SK-N-SH treated with all-trans-retinoic acid at 6 μM for 48 hours (cell line): ENCODE results near the gene LEMD3.

ENCODE experiments used
- CREB5 ChIP-seq: fragments of 250-450 bp; sonication (Bioruptor Pico); IDR thresholded peaks from 2 replicates; pipeline ENCODE4 v1.5.1; 2020; ENCODE audit warnings: low read depth, mild to moderate bottlenecking, moderate library complexity
- CSDC2 ChIP-seq: fragments of 250-450 bp; sonication (Bioruptor Pico); IDR thresholded peaks from 2 replicates; pipeline ENCODE4 v1.5.0; 2020; ENCODE audit warnings: mild to moderate bottlenecking, moderate library complexity
- GLIS3 ChIP-seq: fragments of 250-450 bp; sonication (Bioruptor Pico); IDR thresholded peaks from 2 replicates; pipeline ENCODE4 v1.5.0; 2020; ENCODE audit warnings: mild to moderate bottlenecking, moderate library complexity
- PATZ1 ChIP-seq: fragments of 250-450 bp; sonication (Bioruptor Pico); IDR thresholded peaks from 2 replicates; pipeline ENCODE4 v1.8.0; 2020; ENCODE audit warnings: mild to moderate bottlenecking, moderate library complexity, borderline replicate concordance
- RARB ChIP-seq: fragments of 250-450 bp; sonication (Bioruptor Pico); IDR thresholded peaks from 2 replicates; pipeline ENCODE4 v1.8.0; 2021; ENCODE audit warnings: mild to moderate bottlenecking, moderate library complexity
- SNAI2 ChIP-seq: fragments of 250-450 bp; sonication (Bioruptor Pico); IDR thresholded peaks from 2 replicates; pipeline ENCODE4 v1.5.0; 2020; ENCODE audit warnings: mild to moderate bottlenecking, moderate library complexity
- TCF4 ChIP-seq: fragments of 250-450 bp; sonication (Bioruptor Pico); IDR thresholded peaks from 2 replicates; pipeline ENCODE4 v1.8.0; 2021; ENCODE audit warnings: mild to moderate bottlenecking, moderate library complexity, borderline replicate concordance
- TOX ChIP-seq: fragments of 250-450 bp; sonication (Bioruptor Pico); IDR thresholded peaks from 2 replicates; pipeline ENCODE4 v1.8.0; 2021; ENCODE audit warnings: mild to moderate bottlenecking, moderate library complexity, borderline replicate concordance
- TSHZ2 ChIP-seq: fragments of 250-450 bp; sonication (Bioruptor Pico); IDR thresholded peaks from 2 replicates; pipeline ENCODE4 v1.5.0; 2020; ENCODE audit warnings: mild to moderate bottlenecking, moderate library complexity
- ZFP3 ChIP-seq: fragments of 250-450 bp; sonication (Bioruptor Pico); IDR thresholded peaks from 2 replicates; pipeline ENCODE4 v1.5.0; 2020; ENCODE audit warnings: mild to moderate bottlenecking, moderate library complexity
- ZFP30 ChIP-seq: fragments of 450-650 bp; formaldehyde crosslinking; IDR thresholded peaks from 2 replicates; pipeline ENCODE4 v1.5.0; 2022; ENCODE audit warnings: mild to moderate bottlenecking, moderate library complexity
- ZNF70 ChIP-seq: fragments of 450-650 bp; formaldehyde crosslinking; IDR thresholded peaks from 2 replicates; pipeline ENCODE4 v1.5.0; 2020; ENCODE audit warnings: mild to moderate bottlenecking, moderate library complexity
- ZNF8 ChIP-seq: fragments of 450-650 bp; formaldehyde crosslinking; IDR thresholded peaks from 2 replicates; pipeline ENCODE4 v1.5.0; 2020; ENCODE audit warnings: mild to moderate bottlenecking, moderate library complexity

- TF ChIP-seq CSDC2 (CRISPR knock-in tag): no peak
- no peak for TF ChIP-seq PATZ1
- TF ChIP-seq SNAI2: no peak
- TF ChIP-seq GLIS3 (CRISPR knock-in tag): no peak
- TF ChIP-seq CREB5 (CRISPR knock-in tag): no peak
- no peak for TF ChIP-seq TOX
- TF ChIP-seq TSHZ2 (CRISPR knock-in tag): no peak
- no peak for TF ChIP-seq ZFP30 (CRISPR knock-in tag)
- no peak for TF ChIP-seq RARB (CRISPR knock-in tag)
- no peak for TF ChIP-seq ZFP3 (CRISPR knock-in tag)
- no peak for TF ChIP-seq TCF4 (CRISPR knock-in tag)
- no peak for TF ChIP-seq ZNF70 (CRISPR knock-in tag)
- no peak for TF ChIP-seq ZNF8
Measured at GRCh38 chr12:65171870-65172269, 2.5 kb downstream of the LEMD3 start.
